ENCODE measurements around the gene BLOC1S6. TPM values are rescaled to one million over a fixed set of nuclear protein-coding genes. Genes with fewer than 3 reads are reported as not detected.

The BLOC1S6 gene
- total RNA-seq, 1 experiment from 2014 or later: 28.7 TPM

- DNase-seq (ENCODE audit: low spot score): no peak
- ChIA-PET POLR2A (interaction anchor here (0.7 to 1.3 kb wide), 2 partner anchors 25 to 1858 kb away, joined by 3 to 5 read pairs; no protein-coding TSS in a partner anchor), CTCF (interaction anchor here (0.6 to 1.4 kb wide), 22 partner anchors 9 to 296 kb away, joined by 3 to 21 read pairs (median 4); partner anchors contain the start of genes BLOC1S6 and SQOR)
- Mint-ChIP-seq H3K4me1 (no peaks in the 10 kb centered on the region), H3K36me3 (peaks cover 4% of the 10 kb centered on the region), H3K27me3 (ENCODE audit: low read depth) (no peaks in the 10 kb centered on the region), H3K4me3 (no peak overlapping the region), H3K9me3 (no peaks in the 10 kb centered on the region), H3K27ac (no peak overlapping the region)
- no peak for ATAC-seq
- TF ChIP-seq TEAD4 (CRISPR knock-in tag; IDR thresholded peaks at IDR 0.05): no peak
- no peak for TF ChIP-seq RORB (CRISPR knock-in tag; IDR thresholded peaks at IDR 0.05)
- no peak for TF ChIP-seq ETV6 (CRISPR knock-in tag; IDR thresholded peaks at IDR 0.05)
Measured at GRCh38 chr15:45611305-45611704, 24.1 kb downstream of the BLOC1S6 start.

GRCh38 chr15:45612790-45613415 lies 25.7 kb downstream of the BLOC1S6 start:
- Mint-ChIP-seq H3K27me3 (ENCODE audit: low read depth) (no peaks in the 10 kb centered on the region), H3K27ac (no peak overlapping the region), H3K4me3 (no peak overlapping the region), H3K9me3 (no peaks in the 10 kb centered on the region), H3K36me3 (no peaks in the 10 kb centered on the region), H3K4me1 (no peaks in the 10 kb centered on the region)
- ChIA-PET POLR2A (interaction anchor here (1.0 kb wide), 1 partner anchor 26 kb away, joined by 3 read pairs; the partner anchor contains the start of gene BLOC1S6), CTCF (interaction anchor here (1.5 to 2.0 kb wide), 3 partner anchors 26 to 155 kb away, joined by 7 to 15 read pairs (median 9); partner anchors contain the start of gene BLOC1S6)
- ATAC-seq: no peak
- no peak for DNase-seq (ENCODE audit: low spot score)
- TF ChIP-seq ZNF219 (CRISPR knock-in tag; IDR thresholded peaks at IDR 0.05; ENCODE audit: borderline replicate concordance) (no peak), TP53 (CRISPR knock-in tag; IDR thresholded peaks at IDR 0.05) (no peak), ZNF121 (CRISPR knock-in tag; IDR thresholded peaks at IDR 0.05) (no peak), AFF4 (CRISPR knock-in tag; IDR thresholded peaks at IDR 0.05; ENCODE audit: borderline replicate concordance) (no peak), FOXJ3 (CRISPR knock-in tag; IDR thresholded peaks at IDR 0.05; ENCODE audit: borderline replicate concordance) (no peak), TEAD1 (CRISPR knock-in tag; IDR thresholded peaks at IDR 0.05) (no peak), SP1 (CRISPR knock-in tag; conservative IDR thresholded peaks at IDR 0.05) (no peak), ZNF232 (CRISPR knock-in tag; IDR thresholded peaks at IDR 0.05) (no peak), ZNF425 (CRISPR knock-in tag; conservative IDR thresholded peaks at IDR 0.05) (no peak), IRF2 (CRISPR knock-in tag; IDR thresholded peaks at IDR 0.05; ENCODE audit: borderline replicate concordance, low read depth) (no peak), ZSCAN18 (CRISPR knock-in tag; IDR thresholded peaks at IDR 0.05) (no peak)
- TF ChIP-seq, protein P1, sequence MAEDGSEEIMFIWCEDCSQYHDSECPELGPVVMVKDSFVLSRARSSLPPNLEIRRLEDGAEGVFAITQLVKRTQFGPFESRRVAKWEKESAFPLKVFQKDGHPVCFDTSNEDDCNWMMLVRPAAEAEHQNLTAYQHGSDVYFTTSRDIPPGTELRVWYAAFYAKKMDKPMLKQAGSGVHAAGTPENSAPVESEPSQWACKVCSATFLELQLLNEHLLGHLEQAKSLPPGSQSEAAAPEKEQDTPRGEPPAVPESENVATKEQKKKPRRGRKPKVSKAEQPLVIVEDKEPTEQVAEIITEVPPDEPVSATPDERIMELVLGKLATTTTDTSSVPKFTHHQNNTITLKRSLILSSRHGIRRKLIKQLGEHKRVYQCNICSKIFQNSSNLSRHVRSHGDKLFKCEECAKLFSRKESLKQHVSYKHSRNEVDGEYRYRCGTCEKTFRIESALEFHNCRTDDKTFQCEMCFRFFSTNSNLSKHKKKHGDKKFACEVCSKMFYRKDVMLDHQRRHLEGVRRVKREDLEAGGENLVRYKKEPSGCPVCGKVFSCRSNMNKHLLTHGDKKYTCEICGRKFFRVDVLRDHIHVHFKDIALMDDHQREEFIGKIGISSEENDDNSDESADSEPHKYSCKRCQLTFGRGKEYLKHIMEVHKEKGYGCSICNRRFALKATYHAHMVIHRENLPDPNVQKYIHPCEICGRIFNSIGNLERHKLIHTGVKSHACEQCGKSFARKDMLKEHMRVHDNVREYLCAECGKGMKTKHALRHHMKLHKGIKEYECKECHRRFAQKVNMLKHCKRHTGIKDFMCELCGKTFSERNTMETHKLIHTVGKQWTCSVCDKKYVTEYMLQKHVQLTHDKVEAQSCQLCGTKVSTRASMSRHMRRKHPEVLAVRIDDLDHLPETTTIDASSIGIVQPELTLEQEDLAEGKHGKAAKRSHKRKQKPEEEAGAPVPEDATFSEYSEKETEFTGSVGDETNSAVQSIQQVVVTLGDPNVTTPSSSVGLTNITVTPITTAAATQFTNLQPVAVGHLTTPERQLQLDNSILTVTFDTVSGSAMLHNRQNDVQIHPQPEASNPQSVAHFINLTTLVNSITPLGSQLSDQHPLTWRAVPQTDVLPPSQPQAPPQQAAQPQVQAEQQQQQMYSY (CRISPR knock-in tag; IDR thresholded peaks at IDR 0.05): no peak
- TF ChIP-seq, protein P2, sequence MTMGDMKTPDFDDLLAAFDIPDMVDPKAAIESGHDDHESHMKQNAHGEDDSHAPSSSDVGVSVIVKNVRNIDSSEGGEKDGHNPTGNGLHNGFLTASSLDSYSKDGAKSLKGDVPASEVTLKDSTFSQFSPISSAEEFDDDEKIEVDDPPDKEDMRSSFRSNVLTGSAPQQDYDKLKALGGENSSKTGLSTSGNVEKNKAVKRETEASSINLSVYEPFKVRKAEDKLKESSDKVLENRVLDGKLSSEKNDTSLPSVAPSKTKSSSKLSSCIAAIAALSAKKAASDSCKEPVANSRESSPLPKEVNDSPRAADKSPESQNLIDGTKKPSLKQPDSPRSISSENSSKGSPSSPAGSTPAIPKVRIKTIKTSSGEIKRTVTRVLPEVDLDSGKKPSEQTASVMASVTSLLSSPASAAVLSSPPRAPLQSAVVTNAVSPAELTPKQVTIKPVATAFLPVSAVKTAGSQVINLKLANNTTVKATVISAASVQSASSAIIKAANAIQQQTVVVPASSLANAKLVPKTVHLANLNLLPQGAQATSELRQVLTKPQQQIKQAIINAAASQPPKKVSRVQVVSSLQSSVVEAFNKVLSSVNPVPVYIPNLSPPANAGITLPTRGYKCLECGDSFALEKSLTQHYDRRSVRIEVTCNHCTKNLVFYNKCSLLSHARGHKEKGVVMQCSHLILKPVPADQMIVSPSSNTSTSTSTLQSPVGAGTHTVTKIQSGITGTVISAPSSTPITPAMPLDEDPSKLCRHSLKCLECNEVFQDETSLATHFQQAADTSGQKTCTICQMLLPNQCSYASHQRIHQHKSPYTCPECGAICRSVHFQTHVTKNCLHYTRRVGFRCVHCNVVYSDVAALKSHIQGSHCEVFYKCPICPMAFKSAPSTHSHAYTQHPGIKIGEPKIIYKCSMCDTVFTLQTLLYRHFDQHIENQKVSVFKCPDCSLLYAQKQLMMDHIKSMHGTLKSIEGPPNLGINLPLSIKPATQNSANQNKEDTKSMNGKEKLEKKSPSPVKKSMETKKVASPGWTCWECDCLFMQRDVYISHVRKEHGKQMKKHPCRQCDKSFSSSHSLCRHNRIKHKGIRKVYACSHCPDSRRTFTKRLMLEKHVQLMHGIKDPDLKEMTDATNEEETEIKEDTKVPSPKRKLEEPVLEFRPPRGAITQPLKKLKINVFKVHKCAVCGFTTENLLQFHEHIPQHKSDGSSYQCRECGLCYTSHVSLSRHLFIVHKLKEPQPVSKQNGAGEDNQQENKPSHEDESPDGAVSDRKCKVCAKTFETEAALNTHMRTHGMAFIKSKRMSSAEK (CRISPR knock-in tag; IDR thresholded peaks at IDR 0.05; ENCODE audit: borderline replicate concordance): no peak

Data from WTC11 (cell line).